Sigmoid colon (tissue), 7 donors: ENCODE measurements around the gene SIK3. TPM values are rescaled to one million over a fixed set of nuclear protein-coding genes. Genes with fewer than 3 reads are reported as not detected.
"Not testable (repeated sequence)": the region's sequence is repeated elsewhere in the genome, so short reads cannot be mapped to it uniquely, and the experiment has no call there.

Experiments used
- DNase-seq: peaks from one replicate; pipeline ENCODE4 v3.0.0-alpha.2; 2019
- H3K27ac ChIP-seq, 4 donors: fragments of 200-600 bp; sonication (generic); one replicate each; pipeline ENCODE4 v1.5.1; 2016 to 2019; ENCODE audit warnings: mild to moderate bottlenecking in 1 of 4
- H3K27me3 ChIP-seq, 3 donors: fragments of 200-600 bp; sonication (generic); one replicate each; pipeline ENCODE4 v1.5.1; 2019; ENCODE audit warnings: mild to moderate bottlenecking in 1 of 3
- H3K36me3 ChIP-seq, 4 donors: fragments of 200-600 bp; sonication (generic); one replicate each; pipeline ENCODE4 v1.5.1; 2016 to 2019
- H3K4me1 ChIP-seq, 4 donors: fragments of 200-600 bp; sonication (generic); one replicate each; pipeline ENCODE4 v1.5.1; 2017 to 2019
- H3K4me3 ChIP-seq, 4 donors: fragments of 200-600 bp; sonication (generic); one replicate each; pipeline ENCODE4 v1.5.1; 2017 to 2019; ENCODE audit warnings: mild to moderate bottlenecking in 2 of 4, moderate library complexity in 1 of 4
- H3K9me3 ChIP-seq, 4 donors: fragments of 200-600 bp in 3 of 4; sonication (generic) in 3 of 4; one replicate each; pipeline versions ENCODE4 v1.5.1 to v1.6.1; 2013 to 2019
- EP300 ChIP-seq, 4 donors: sonication (generic); formaldehyde crosslinking; IDR thresholded peaks; one replicate each; pipeline ENCODE4 v1.6.1; 2017; ENCODE audit warnings: antibody characterized with exemption in 4 of 4
- POLR2A ChIP-seq, 2 donors: fragments of 450-650 bp; IDR thresholded peaks; one replicate each; pipeline ENCODE4 v1.6.1; 2016; ENCODE audit warnings: antibody characterized with exemption in 2 of 2, mild to moderate bottlenecking in 2 of 2, moderate library complexity in 2 of 2
- POLR2AphosphoS5 ChIP-seq, 4 donors: sonication (generic); formaldehyde crosslinking; IDR thresholded peaks; one replicate each; pipeline ENCODE4 v1.6.1; 2017; ENCODE audit warnings: antibody characterized with exemption in 4 of 4
- WGBS, 2 donors: extraction: QIAGEN DNeasy Blood & Tissue Kit; methylation state at CpG; one replicate each; pipeline ENCODE4 v1.1.7; 2013; 5-methylcytosine and 5-hydroxymethylcytosine counted together
- intact Hi-C: fragments of 100-400 bp; cut with DNase I; formaldehyde crosslinking; loops from one replicate; pipeline ENCODE4 v1.15.1; 2023
- polyA plus RNA-seq, 3 donors: library from polyadenylated mRNA; stranded (reverse); fragments of 200-250 nt; gene quantifications; one replicate each; pipeline ENCODE4 v1.2.3, GENCODE V29; 2013
- total RNA-seq, 4 donors: library from RNA; depleted of rRNA; stranded (reverse); fragments of >200 nt; gene quantifications; one replicate each; pipeline ENCODE4 v1.1.0, GENCODE V29; 2016
- TF ChIP-seq, protein P1 (sequence below), 4 experiments: fragments of 450-650 bp in 3 of 4; fragments of 200-600 bp in 1 of 4; IDR thresholded peaks; one replicate each; pipeline ENCODE4 v1.5.1; 2016 to 2019; ENCODE audit warnings: antibody characterized with exemption in 4 of 4, mild to moderate bottlenecking in 3 of 4, moderate library complexity in 2 of 4
- donor health status: healthy with polysubstance abuse.
- donor health status: Bipolar disorder and iron deficiency.
- donor health status: healthy.

The SIK3 gene
- total and polyA plus RNA-seq, 7 donors = 5.5 to 53.2 (median 35.3) TPM

DNA sequence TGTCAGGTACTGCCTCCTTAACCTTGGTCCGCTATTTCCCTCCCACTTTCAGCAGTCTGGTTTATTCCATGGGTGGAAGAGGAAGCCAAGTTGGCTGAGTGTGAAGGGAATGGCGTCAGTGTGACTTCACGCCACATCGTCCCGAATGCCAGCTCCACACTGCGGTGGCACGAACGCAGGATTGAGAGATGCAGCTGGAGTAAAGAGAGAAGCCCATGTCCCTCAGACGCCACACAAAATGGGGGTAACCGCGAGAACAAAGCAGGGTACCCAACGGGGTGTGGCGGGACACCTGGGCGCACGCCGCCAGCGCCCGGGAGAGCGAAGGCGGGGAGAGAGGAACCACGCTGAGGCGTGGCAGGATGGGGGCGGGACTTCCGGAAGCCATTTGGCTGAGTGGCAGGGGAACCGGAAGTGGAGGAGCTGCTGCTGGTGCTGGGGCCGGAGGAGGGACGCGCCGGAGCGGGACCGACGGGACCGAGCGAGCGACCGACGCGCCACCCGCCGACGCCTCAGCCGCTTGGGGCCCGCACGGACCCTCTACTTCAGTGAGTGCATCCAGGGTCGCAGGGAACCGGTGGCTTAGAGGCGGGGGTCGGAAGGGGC, 45.7 kb upstream of the SIK3 start, which contains the start of gene PAFAH1B2:
PAFAH1B2 (plus strand) TSS at position 417 of the 606 bp plus-strand sequence. CDS start 8,161 bp downstream, outside the sequence.
- peak; percentile 92 to 99 (median 96) for TF ChIP-seq POLR2AphosphoS5 (IDR thresholded peaks at IDR 0.05)
- TF ChIP-seq, protein P1, sequence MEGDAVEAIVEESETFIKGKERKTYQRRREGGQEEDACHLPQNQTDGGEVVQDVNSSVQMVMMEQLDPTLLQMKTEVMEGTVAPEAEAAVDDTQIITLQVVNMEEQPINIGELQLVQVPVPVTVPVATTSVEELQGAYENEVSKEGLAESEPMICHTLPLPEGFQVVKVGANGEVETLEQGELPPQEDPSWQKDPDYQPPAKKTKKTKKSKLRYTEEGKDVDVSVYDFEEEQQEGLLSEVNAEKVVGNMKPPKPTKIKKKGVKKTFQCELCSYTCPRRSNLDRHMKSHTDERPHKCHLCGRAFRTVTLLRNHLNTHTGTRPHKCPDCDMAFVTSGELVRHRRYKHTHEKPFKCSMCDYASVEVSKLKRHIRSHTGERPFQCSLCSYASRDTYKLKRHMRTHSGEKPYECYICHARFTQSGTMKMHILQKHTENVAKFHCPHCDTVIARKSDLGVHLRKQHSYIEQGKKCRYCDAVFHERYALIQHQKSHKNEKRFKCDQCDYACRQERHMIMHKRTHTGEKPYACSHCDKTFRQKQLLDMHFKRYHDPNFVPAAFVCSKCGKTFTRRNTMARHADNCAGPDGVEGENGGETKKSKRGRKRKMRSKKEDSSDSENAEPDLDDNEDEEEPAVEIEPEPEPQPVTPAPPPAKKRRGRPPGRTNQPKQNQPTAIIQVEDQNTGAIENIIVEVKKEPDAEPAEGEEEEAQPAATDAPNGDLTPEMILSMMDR (IDR thresholded peaks at IDR 0.05) = no peak
- peak; percentile 91 for TF ChIP-seq POLR2A (IDR thresholded peaks at IDR 0.05)
- no peak for TF ChIP-seq EP300 (IDR thresholded peaks at IDR 0.05)
- intact Hi-C loops = loop anchor here (2.0 kb wide), 3 partner anchors 35 to 89 kb away; partner anchors contain the start of genes PCSK7, RNF214, SIDT2 and SIK3
- Histone ChIP-seq H3K4me1 (peaks cover 0 to 45% (median 37%) of the 10 kb centered on the region in 4 donors), H3K27me3 (no peaks in the 10 kb centered on the region), H3K36me3 (peaks cover 0 to 11% (median 3%) of the 10 kb centered on the region in 4 donors), H3K27ac (peak within 1 kb of the TSS; percentile 95 to 97 (median 97)), H3K4me3 (peak within 1 kb of the TSS; percentile 83 to 93 (median 88)), H3K9me3 (no peaks in the 10 kb centered on the region)
- whole genome bisulfite sequencing, 2 donors = 0% methylated on average over 48 of the region's 48 CpGs
- peak; percentile 98 for DNase-seq

DNA sequence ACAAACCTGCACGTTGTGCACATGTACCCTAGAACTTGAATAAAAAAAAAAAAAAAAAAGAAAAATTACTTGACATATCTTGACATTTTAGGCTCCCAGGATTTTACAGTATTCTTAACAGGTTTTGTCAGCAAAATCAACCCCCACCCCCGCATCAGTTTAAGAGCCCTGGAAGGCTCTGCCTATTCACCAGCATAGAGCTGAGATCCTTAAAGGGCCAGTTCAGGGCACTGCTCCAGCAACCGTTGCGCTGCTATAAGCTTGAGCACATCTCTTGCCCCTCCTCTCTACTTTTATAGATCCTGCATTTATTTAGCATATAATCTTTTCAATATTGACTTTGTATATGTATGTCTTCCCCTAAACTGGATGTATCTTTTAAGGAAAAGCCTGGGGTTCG, 45.2 kb upstream of the SIK3 start:
- H3K4me3 ChIP-seq = peak overlapping the region; percentile 83 to 93 (median 88)
- H3K27me3 ChIP-seq = no peaks in the 10 kb centered on the region
- WGBS, 2 donors = 3 to 14% methylated on average over 5 of the region's 5 CpGs
- TF ChIP-seq EP300 (IDR thresholded peaks at IDR 0.05) (no peak), POLR2A (IDR thresholded peaks at IDR 0.05) (no peak), POLR2AphosphoS5 (IDR thresholded peaks at IDR 0.05) (no peak)
- TF ChIP-seq, protein P1 (IDR thresholded peaks at IDR 0.05) = no peak
- intact Hi-C loops = no loop called here
- no peaks in the 10 kb centered on the region for H3K9me3 ChIP-seq
- H3K4me1 ChIP-seq = peaks cover 0 to 39% (median 31%) of the 10 kb centered on the region in 4 donors
- peak; percentile 82 for DNase-seq
- H3K36me3 ChIP-seq = peaks cover 0 to 11% (median 3%) of the 10 kb centered on the region in 4 donors
- peak overlapping the region; percentile 95 to 97 (median 97) for H3K27ac ChIP-seq

DNA sequence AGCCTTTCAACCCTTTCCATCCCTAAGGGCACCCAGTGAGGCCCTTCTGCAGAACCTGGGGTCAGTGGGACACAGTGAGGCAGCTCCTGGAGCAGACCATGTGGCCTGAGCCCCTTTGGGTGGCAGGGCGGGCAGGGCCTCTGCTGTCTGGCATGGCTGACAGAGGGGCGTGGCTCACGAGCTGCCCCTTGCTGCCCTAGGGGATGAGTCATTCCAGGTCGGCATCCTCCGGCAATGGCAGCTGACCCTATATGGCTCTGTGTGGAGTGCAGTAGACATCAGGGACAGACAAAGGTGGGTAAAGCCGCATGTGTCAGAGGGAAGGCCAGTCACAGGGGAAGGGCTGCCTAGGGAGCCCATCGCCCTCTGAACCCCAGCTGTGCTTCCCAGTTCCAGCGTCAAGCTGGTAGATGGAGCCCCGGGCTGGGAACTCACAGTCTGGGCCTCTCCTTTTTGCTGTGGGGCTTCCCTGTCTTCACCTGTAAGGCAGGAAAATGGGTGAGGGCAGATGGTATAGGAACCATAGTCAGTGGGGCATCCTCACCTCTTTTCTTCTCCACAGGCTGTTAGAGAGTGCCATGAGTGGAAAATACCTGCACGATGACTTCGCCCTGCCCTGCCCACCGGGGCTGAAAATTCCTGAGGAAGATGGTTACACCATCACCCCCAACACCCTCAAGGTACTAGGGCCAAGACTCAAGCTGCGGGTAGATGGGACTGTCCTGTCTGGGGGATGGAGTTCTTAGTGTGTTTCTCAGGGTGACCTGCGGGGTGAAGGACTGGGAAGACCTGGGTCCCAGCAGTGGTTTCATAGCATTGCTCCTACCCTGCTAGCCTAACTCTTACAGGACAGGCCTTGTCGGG, 39.2 kb upstream of the SIK3 start:
- not testable (repeated sequence) for H3K27me3 ChIP-seq
- peak overlapping the region in 1 of 4 donors; percentile 66 for H3K27ac ChIP-seq
- 100% methylated on average over 3 of the region's 15 CpGs; no CpG with 5 or more reads in 1 of the 2 donors for WGBS, 2 donors

DNA sequence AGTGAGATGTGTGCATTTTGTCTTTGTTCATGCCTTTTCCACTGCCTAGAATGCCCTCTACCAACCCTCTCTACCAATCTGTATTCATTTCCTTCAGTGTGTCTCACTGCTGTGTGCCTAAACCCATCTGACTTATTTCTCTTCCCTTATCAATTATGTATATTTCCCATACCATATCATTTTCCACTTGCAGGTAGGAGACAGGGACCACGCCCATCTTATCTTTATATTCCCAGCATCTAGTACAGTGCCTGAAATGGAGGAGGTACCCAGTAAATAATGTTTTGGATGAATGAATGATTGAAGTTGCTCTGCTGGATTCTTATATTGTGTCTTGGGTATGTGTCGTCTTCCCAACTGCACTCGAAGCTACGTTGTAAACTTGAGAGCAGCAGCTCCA, 36.8 kb upstream of the SIK3 start:
- peak in 1 of 4 donors; percentile 66 for TF ChIP-seq POLR2AphosphoS5 (IDR thresholded peaks at IDR 0.05)
- H3K36me3 ChIP-seq, intact Hi-C loops, H3K4me3 ChIP-seq, H3K27me3 ChIP-seq, H3K4me1 ChIP-seq, H3K9me3 ChIP-seq, H3K27ac ChIP-seq, DNase-seq: not testable (repeated sequence)
- 66 to 81% methylated on average over 1 of the region's 4 CpGs for WGBS, 2 donors

More for the DNA sequence above, 39.2 kb upstream of the SIK3 start:
- intact Hi-C loops, H3K4me1 ChIP-seq, DNase-seq, H3K4me3 ChIP-seq, H3K36me3 ChIP-seq, H3K9me3 ChIP-seq: not testable (repeated sequence)
- peak in 1 of 4 donors; percentile 57 for TF ChIP-seq POLR2AphosphoS5 (IDR thresholded peaks at IDR 0.05)

DNA sequence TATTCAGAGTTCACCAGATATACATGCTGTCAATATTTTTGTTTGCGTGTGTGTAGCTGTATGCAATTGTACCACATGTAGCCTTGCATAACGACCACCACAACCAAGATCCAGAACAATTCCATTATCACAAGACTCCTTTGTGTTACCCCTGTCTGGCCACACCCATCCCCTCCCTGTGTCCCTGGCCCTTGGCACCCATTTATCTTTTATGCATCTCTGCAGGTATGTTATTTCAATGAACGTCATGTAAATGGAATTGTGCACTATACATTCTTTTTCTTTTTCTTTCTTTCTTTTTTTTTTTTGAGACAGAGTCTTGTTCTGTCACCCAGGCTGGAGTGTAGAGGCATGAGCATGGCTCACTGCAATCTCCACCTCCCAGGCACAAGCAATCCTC, 36.2 kb upstream of the SIK3 start:
- no peaks in the 10 kb centered on the region for H3K9me3 ChIP-seq
- no peaks in the 10 kb centered on the region for H3K27me3 ChIP-seq
- DNase-seq = no peak
- intact Hi-C loops = no loop called here
- H3K4me1 ChIP-seq = no peaks in the 10 kb centered on the region
- WGBS, 2 donors = 60 to 64% methylated on average over 2 to 3 of the region's 3 CpGs
- TF ChIP-seq EP300 (IDR thresholded peaks at IDR 0.05) (no peak), POLR2A (IDR thresholded peaks at IDR 0.05) (no peak), POLR2AphosphoS5 (IDR thresholded peaks at IDR 0.05) (no peak)
- TF ChIP-seq, protein P1 (IDR thresholded peaks at IDR 0.05) = no peak
- H3K27ac ChIP-seq = no peak overlapping the region
- H3K4me3 ChIP-seq = no peak overlapping the region
- no peaks in the 10 kb centered on the region for H3K36me3 ChIP-seq
